HCT116 (cell line): ENCODE measurements around the gene DET1. TPM values are rescaled to one million over a fixed set of nuclear protein-coding genes. Genes with fewer than 3 reads are reported as not detected.

Source experiments
- ATAC-seq: fragments of 200-7000 bp; cut with Tn5 transposase; 2 replicates; pipeline ENCODE4 v1.9.1; 2020; ENCODE audit warnings: mild to moderate bottlenecking, moderate library complexity
- BruUV-seq: library from RNA; stranded (reverse); fragments of 400-500 nt; replicated peaks from 2 replicates; lab custom pipeline; 2021; lab: Mats Ljungman, UMichigan
- CTCF ChIA-PET: fragments of 300-600 bp; sonication (Branson Sonifier 250); formaldehyde crosslinking; loops from one replicate; lab custom pipeline; 2021; ENCODE audit warnings: antibody characterized with exemption; lab: Charles Lee
- POLR2A ChIA-PET: fragments of 300-600, 350-600 bp; sonication (Branson Sonifier 250); formaldehyde crosslinking; loops from one replicate; lab custom pipeline; 2021; ENCODE audit warnings: antibody characterized with exemption; lab: Charles Lee
- RAD21 ChIA-PET, 2 experiments: fragments of 300-600 bp; sonication (Branson Sonifier 250); formaldehyde crosslinking; loops; one replicate each; lab custom pipeline; 2023; ENCODE audit warnings: low total read pairs in 2 of 2; ENCODE audit not compliant: uncharacterized antibody in 2 of 2, unreplicated experiment in 2 of 2, low non-redundant PET in 1 of 2; lab: Charles Lee
- DNase-seq: peaks from one replicate; pipeline ENCODE4 v3.0.0-alpha.2; 2010; ENCODE audit warnings: low read depth, low spot score
- H2AFZ ChIP-seq: fragments of 200-600 bp; shearing (Covaris generic), sonication (generic); 2 replicates; pipeline ENCODE4 v1.6.1; 2017; ENCODE audit warnings: low read depth, mixed run types, mixed read lengths, antibody characterized with exemption, low read length; ENCODE audit not compliant: poor library complexity, severe bottlenecking
- H3K27ac ChIP-seq: 2 replicates; pipeline ENCODE4 v1.5.1; 2012; ENCODE audit warnings: low read depth, low read length
- H3K27me3 ChIP-seq: fragments of 200-600 bp; sonication (generic); 2 replicates; pipeline ENCODE4 v1.6.1; 2016; ENCODE audit warnings: mixed run types, low read length, mixed read lengths; ENCODE audit not compliant: insufficient read depth
- H3K36me3 ChIP-seq, 2 experiments: fragments of 200-500 bp in 1 of 2; fragments of 200-600 bp in 1 of 2; sonication (Bioruptor generic) in 1 of 2; sonication (generic) in 1 of 2; 2 replicates each; pipeline versions ENCODE4 v1.5.1 to v1.6.1; 2014 to 2016; ENCODE audit warnings: low read length in 2 of 2, inconsistent platforms in 1 of 2, mixed read lengths in 1 of 2, mixed run types in 1 of 2; ENCODE audit not compliant: insufficient read depth in 2 of 2, control insufficient read depth in 1 of 2
- H3K4me1 ChIP-seq, 2 experiments: fragments of 200-600 bp in 1 of 2; sonication (generic) in 1 of 2; 2 replicates each; pipeline versions ENCODE4 v1.5.1 to v1.6.1; 2012 to 2017; ENCODE audit warnings: low read length in 2 of 2, inconsistent platforms in 1 of 2, mild to moderate bottlenecking in 1 of 2, mixed read lengths in 1 of 2, mixed run types in 1 of 2, moderate library complexity in 1 of 2; ENCODE audit not compliant: insufficient read depth in 2 of 2, control insufficient read depth in 1 of 2
- H3K4me2 ChIP-seq: fragments of 200-600 bp; sonication (generic); 2 replicates; pipeline ENCODE4 v1.6.1; 2017; ENCODE audit warnings: mixed run types, low read length, mixed read lengths
- H3K4me3 ChIP-seq, 2 experiments: fragments of 200-600 bp in 1 of 2; sonication (generic) in 1 of 2; replicated peaks in 1 of 2; 2 replicates each; pipeline ENCODE4 v1.5.1; 2011 to 2016; ENCODE audit warnings: low read length in 2 of 2, control low read depth in 1 of 2, low read depth in 1 of 2, mild to moderate bottlenecking in 1 of 2, mixed read lengths in 1 of 2, mixed run types in 1 of 2
- H3K79me2 ChIP-seq: fragments of 200-600 bp; sonication (generic); 2 replicates; pipeline ENCODE4 v1.6.1; 2017; ENCODE audit warnings: mild to moderate bottlenecking, mixed run types, low read length, moderate library complexity, mixed read lengths; ENCODE audit not compliant: insufficient read depth
- H3K9ac ChIP-seq: fragments of 200-600 bp; sonication (generic); 2 replicates; pipeline ENCODE4 v1.6.1; 2016; ENCODE audit warnings: low read length, mixed read lengths
- H3K9me2 ChIP-seq: fragments of 200-600 bp; sonication (generic), shearing (Covaris generic); 2 replicates; pipeline ENCODE4 v1.6.1; 2017; ENCODE audit warnings: mixed run types, mild to moderate bottlenecking, moderate library complexity; ENCODE audit not compliant: insufficient read depth
- H3K9me3 ChIP-seq, 2 experiments: fragments of 200-500 bp in 1 of 2; fragments of 200-600 bp in 1 of 2; sonication (Bioruptor generic) in 1 of 2; sonication (generic) in 1 of 2; 2 replicates each; pipeline ENCODE4 v1.6.1; 2014 to 2017; ENCODE audit warnings: low read length in 2 of 2, mixed read lengths in 2 of 2, inconsistent platforms in 1 of 2, low read depth in 1 of 2, mild to moderate bottlenecking in 1 of 2, mixed run types in 1 of 2, moderate library complexity in 1 of 2; ENCODE audit not compliant: control insufficient read depth in 1 of 2, insufficient read depth in 1 of 2
- H4K20me1 ChIP-seq: fragments of 200-600 bp; sonication (generic), shearing (Covaris generic); 2 replicates; pipeline ENCODE4 v1.6.1; 2017; ENCODE audit warnings: mixed run types, mild to moderate bottlenecking, moderate library complexity; ENCODE audit not compliant: insufficient read depth
- CEBPB ChIP-seq: IDR thresholded peaks from 2 replicates; pipeline ENCODE4 v1.6.1; 2012; ENCODE audit warnings: low read depth
- JUND ChIP-seq: IDR thresholded peaks from 2 replicates; pipeline ENCODE4 v1.6.1; 2012
- POLR2A ChIP-seq: IDR thresholded peaks from 2 replicates; pipeline ENCODE4 v1.7.0; 2011; ENCODE audit warnings: borderline replicate concordance; ENCODE audit not compliant: insufficient read depth, insufficient read length; ENCODE audit errors: extremely low read depth
- POLR2AphosphoS5 ChIP-seq: IDR thresholded peaks from 2 replicates; pipeline ENCODE4 v1.6.1; 2011; ENCODE audit warnings: mild to moderate bottlenecking, low read depth, low read length, moderate library complexity
- SP1 ChIP-seq: IDR thresholded peaks from 2 replicates; pipeline ENCODE4 v1.6.1; 2012; ENCODE audit warnings: low read depth
- SRF ChIP-seq: IDR thresholded peaks from 2 replicates; pipeline ENCODE4 v1.6.1; 2012; ENCODE audit warnings: low read depth
- TCF7L2 ChIP-seq: IDR thresholded peaks from 2 replicates; pipeline ENCODE4 v1.7.0; 2011; ENCODE audit warnings: borderline replicate concordance, inconsistent platforms; ENCODE audit not compliant: insufficient read depth, insufficient read length; ENCODE audit errors: extremely low read depth
- ZNF274 ChIP-seq: fragments of 200-500 bp; sonication (Bioruptor generic); IDR thresholded peaks from 2 replicates; pipeline ENCODE4 v1.6.1; 2014; ENCODE audit warnings: mild to moderate bottlenecking, low read depth, low read length, inconsistent platforms
- intact Hi-C: fragments of 100-400 bp; cut with micrococcal nuclease; formaldehyde crosslinking; loops from 2 replicates; pipeline ENCODE4 v1.10.0; 2022
- total RNA-seq: library from RNA; stranded (reverse); gene quantifications from one replicate; pipeline ENCODE4 v1.2.1, GENCODE V29; 2021; ENCODE audit not compliant: unreplicated experiment
- TF ChIP-seq, protein P1 (sequence below): IDR thresholded peaks from 2 replicates; pipeline ENCODE4 v1.6.1; 2011; ENCODE audit warnings: mild to moderate bottlenecking, low read length, moderate library complexity; ENCODE audit not compliant: insufficient replicate concordance; ENCODE audit errors: extremely low read depth
- TF ChIP-seq, protein P2 (sequence below): IDR thresholded peaks from 2 replicates; pipeline ENCODE4 v1.6.1; 2012; ENCODE audit warnings: low read depth

DET1 gene
- total RNA-seq, 1 experiment from 2014 or later, result 2.5 TPM

DNA sequence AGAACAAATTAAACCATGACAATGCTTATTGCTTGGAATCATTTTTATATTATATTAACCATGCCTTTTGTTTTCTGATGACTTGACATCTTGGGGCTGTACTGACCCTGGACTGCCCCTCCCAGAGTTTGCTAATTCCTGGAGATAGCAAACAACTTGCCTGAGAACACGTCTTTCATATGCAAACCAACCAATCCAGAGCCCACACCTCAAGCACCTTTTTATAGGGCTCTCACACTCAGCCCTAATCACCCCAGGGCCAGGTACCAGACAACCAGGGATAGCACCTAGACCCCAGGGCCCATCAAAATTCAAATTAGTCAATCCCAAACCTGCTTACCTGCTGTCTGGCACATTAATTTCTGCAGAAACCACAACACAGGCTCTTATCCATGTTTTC is 42.0 kb downstream of the DET1 start:
- no peak overlapping the region for H3K4me2 ChIP-seq
- H4K20me1 ChIP-seq, result no peaks in the 10 kb centered on the region
- ChIA-PET CTCF (no interaction called here), POLR2A (no interaction called here), RAD21 (no interaction called here)
- TF ChIP-seq SRF (no peak), POLR2A (no peak), ZNF274 (no peak), CEBPB (no peak), TCF7L2 (no peak), JUND (no peak), POLR2AphosphoS5 (no peak)
- TF ChIP-seq, protein P1, sequence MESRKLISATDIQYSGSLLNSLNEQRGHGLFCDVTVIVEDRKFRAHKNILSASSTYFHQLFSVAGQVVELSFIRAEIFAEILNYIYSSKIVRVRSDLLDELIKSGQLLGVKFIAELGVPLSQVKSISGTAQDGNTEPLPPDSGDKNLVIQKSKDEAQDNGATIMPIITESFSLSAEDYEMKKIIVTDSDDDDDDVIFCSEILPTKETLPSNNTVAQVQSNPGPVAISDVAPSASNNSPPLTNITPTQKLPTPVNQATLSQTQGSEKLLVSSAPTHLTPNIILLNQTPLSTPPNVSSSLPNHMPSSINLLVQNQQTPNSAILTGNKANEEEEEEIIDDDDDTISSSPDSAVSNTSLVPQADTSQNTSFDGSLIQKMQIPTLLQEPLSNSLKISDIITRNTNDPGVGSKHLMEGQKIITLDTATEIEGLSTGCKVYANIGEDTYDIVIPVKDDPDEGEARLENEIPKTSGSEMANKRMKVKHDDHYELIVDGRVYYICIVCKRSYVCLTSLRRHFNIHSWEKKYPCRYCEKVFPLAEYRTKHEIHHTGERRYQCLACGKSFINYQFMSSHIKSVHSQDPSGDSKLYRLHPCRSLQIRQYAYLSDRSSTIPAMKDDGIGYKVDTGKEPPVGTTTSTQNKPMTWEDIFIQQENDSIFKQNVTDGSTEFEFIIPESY, result no peak
- no TSS peak for BruUV-seq
- H3K4me3 ChIP-seq, result no peak overlapping the region
- ATAC-seq (no peak), DNase-seq (no peak)
- no peak overlapping the region for H3K9ac ChIP-seq
- intact Hi-C loops, result no loop called here
- no peak overlapping the region for H3K27ac ChIP-seq
- H3K4me1 ChIP-seq, result no peaks in the 10 kb centered on the region
- no peak overlapping the region for H2AFZ ChIP-seq
- no peaks in the 10 kb centered on the region for H3K79me2 ChIP-seq
- no peaks in the 10 kb centered on the region for H3K27me3 ChIP-seq
- no peaks in the 10 kb centered on the region for H3K36me3 ChIP-seq
- no peaks in the 10 kb centered on the region for H3K9me3 ChIP-seq
- H3K9me2 ChIP-seq, result no peaks in the 10 kb centered on the region

- intact Hi-C loops, result no loop called here
- ChIA-PET RAD21 (no interaction called here), POLR2A (no interaction called here), CTCF (interaction anchor here (0.9 kb wide), 1 partner anchor 115 kb away, joined by 3 read pairs; no protein-coding TSS in a partner anchor)
- Histone ChIP-seq H2AFZ (no peak overlapping the region), H3K36me3 (no peaks in the 10 kb centered on the region), H3K4me2 (no peak overlapping the region), H3K79me2 (no peaks in the 10 kb centered on the region), H3K4me3 (no peak overlapping the region), H3K27me3 (no peaks in the 10 kb centered on the region), H3K9ac (no peak overlapping the region), H4K20me1 (no peaks in the 10 kb centered on the region), H3K4me1 (no peaks in the 10 kb centered on the region), H3K9me3 (no peaks in the 10 kb centered on the region), H3K9me2 (no peaks in the 10 kb centered on the region), H3K27ac (no peak overlapping the region)
- DNase-seq (no peak), ATAC-seq (no peak)
- TF ChIP-seq SP1, result no peak
- TF ChIP-seq, protein P2, sequence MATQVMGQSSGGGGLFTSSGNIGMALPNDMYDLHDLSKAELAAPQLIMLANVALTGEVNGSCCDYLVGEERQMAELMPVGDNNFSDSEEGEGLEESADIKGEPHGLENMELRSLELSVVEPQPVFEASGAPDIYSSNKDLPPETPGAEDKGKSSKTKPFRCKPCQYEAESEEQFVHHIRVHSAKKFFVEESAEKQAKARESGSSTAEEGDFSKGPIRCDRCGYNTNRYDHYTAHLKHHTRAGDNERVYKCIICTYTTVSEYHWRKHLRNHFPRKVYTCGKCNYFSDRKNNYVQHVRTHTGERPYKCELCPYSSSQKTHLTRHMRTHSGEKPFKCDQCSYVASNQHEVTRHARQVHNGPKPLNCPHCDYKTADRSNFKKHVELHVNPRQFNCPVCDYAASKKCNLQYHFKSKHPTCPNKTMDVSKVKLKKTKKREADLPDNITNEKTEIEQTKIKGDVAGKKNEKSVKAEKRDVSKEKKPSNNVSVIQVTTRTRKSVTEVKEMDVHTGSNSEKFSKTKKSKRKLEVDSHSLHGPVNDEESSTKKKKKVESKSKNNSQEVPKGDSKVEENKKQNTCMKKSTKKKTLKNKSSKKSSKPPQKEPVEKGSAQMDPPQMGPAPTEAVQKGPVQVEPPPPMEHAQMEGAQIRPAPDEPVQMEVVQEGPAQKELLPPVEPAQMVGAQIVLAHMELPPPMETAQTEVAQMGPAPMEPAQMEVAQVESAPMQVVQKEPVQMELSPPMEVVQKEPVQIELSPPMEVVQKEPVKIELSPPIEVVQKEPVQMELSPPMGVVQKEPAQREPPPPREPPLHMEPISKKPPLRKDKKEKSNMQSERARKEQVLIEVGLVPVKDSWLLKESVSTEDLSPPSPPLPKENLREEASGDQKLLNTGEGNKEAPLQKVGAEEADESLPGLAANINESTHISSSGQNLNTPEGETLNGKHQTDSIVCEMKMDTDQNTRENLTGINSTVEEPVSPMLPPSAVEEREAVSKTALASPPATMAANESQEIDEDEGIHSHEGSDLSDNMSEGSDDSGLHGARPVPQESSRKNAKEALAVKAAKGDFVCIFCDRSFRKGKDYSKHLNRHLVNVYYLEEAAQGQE, result no peak
- no TSS peak for BruUV-seq
These were observed 47.5 kb downstream of the DET1 start for GRCh38 chr15:88498996-88499395.
